HTR-8/SVneo (cell line): ENCODE measurements around the gene GPC5.
"Not testable (repeated sequence)": the region's sequence is repeated elsewhere in the genome, so short reads cannot be mapped to it uniquely, and the experiment has no call there.

Experiments used
- DNase-seq: peaks from one replicate; pipeline ENCODE4 v3.0.0; 2011; ENCODE audit warnings: low spot score, mixed read lengths; ENCODE audit not compliant: insufficient read length
- FAIRE-seq: peaks from 2 replicates; lab custom pipeline; 2011; peaks lifted over from hg19 to GRCh38; lab: Jason Lieb, UNC

Gene GPC5

DNA sequence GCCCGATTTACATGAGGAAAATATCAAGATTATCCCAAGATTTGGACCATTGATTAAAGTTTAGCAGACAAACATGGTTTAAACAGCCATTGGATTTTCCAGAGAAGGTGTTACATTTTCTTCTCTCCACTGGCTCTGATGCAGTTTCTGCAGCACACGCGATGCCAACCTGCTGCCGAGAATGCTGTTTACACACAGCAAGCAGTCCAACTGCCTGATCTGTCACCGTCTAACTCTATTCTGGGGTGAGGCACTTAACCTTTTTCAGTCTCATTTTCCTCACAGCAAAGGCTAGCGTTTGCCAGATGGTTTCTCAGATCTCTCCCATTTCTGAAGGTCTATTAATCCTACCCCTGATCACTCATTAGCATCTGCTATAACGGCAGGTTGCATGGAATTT, 1064.7 kb downstream of the GPC5 start:
- DNase-seq = no peak
- FAIRE-seq = no peak

DNA sequence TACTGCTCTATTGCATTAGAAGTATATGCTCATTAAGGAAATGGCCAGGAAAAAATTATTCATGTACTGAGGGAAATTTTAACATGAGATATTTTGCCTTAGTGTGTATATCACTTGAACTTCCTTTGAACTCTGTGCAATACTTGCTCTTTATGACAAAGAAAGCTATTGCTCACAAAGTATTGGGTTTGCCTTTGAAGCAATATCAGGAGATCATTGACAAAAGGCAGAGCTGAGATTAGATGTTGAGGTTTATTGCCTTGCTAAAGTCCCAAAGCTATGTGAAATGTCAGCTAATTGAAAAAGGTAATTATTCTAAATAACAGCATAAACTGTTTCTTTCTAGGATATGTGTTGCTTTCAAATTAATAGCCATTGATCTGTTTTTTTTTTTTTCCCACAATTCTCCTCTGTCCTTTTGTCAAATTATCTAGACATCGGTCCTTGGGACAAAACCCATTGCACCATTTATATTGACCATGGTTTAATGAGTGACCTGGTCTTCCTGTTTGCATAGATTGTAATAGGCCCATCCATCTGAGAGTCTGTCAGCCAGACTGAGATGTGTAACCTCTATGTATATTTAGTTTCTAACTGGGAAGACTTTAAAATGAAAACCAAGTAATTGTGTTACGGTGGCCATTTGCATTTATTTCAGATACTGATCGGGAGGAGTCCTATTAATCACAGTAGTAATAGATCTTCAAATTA, 1075.5 kb downstream of the GPC5 start:
- DNase-seq (no peak), FAIRE-seq (no peak)

DNA sequence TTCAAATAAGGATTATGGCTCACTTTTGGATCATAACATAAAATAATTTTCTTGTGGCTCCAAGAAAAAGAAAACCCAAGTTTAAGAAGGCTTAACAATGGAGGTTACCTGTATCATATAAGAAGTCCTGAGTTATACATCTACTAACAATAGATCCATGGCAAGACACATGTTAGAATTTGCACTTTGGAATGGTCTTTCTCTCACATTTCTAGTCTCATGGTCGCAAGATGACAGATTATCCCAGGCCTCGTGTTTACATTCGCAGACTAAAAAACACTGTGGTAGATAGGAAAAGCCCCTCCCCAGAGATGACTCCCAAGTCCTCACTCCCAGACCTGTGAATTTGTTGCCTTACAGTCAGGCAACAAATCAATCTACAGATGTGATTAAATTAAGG, 1082.0 kb downstream of the GPC5 start:
- no peak for FAIRE-seq
- DNase-seq = no peak

DNA sequence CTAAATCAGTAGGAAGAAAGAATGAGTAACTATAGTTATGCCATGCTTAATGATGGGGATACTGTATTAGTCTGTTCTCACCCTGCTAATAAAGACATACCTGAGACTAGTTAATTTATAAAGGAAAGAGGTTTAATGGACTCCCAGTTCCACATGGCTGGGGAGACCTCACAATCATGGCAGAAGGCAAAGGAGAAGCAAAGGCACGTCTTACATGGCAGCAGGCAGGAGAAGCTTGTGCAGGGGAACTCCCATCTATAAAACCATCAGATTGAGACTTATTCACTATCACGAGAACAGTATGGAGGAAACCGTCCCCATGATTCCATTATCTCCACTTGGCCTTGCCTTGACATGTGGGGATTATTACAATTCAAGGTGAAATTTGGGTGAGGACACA, 1084.4 kb downstream of the GPC5 start:
- FAIRE-seq = not testable (repeated sequence)

DNA sequence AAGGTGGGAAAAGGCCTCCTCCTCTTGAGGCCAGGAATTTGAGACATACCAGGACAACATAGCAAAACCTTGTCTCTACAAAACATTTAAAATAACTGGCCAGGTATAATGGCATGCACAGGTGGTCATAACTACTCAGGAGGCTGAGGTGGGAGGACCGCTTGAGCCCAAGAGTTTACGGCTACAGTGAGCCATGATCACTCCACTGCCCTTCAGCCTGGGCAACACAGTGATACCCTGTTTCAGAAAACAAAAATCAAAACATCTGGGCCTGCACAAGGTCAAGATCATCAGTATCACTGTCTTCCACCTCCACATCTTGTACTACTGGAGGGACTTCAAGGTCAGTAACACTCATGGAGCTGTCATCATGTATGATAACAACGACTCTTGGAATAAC, 1085.5 kb downstream of the GPC5 start:
- DNase-seq = no peak
- no peak for FAIRE-seq

More for the DNA sequence above, 1084.4 kb downstream of the GPC5 start:
- DNase-seq = not testable (repeated sequence)

DNA sequence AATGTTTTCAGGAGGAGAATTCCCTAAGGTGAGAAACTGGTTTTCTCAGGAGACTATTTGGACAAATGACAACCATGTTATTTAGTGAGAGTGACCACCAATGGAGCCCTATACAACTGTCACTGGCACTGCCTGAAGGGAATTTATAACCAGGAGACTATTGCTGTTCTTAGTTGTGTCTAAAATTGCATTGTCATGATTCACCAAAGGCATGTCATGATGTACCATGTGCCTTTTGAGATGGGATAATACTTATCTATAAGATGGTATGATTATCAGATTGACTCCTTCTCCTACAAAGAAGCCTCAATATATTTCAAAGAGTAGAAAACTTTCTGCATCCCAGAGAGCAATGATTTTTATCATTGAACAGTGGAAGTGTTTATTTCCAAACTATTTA, 1088.8 kb downstream of the GPC5 start:
- FAIRE-seq (no peak), DNase-seq (no peak)

DNA sequence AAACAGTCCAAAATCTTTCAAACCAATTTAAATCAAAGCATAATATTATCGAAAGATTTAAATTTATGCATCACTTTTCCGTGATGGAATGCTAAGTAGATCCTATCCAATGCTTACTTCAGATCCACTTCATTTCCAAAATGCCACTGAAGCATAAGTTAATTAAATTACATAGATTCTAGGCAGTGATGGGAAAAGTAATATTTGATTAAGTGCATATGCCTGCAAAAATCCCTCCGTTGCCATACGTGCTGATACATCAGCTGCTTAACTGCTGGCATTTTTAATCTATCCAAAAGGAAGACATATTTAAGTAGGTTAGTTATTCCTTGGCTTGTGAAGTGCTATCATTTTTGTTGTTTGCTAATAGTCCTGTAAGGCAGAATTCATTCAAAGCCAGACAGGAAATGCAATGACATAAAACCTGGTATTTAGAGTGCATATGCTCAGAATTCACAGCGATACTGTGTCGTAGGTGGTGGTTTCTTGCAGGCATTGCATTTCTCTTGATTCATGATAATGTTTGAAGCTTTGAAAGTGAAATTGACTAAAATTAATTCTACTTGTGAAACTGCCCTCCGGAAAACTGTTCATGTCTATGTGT, 1089.9 kb downstream of the GPC5 start:
- FAIRE-seq = no peak
- no peak for DNase-seq

DNA sequence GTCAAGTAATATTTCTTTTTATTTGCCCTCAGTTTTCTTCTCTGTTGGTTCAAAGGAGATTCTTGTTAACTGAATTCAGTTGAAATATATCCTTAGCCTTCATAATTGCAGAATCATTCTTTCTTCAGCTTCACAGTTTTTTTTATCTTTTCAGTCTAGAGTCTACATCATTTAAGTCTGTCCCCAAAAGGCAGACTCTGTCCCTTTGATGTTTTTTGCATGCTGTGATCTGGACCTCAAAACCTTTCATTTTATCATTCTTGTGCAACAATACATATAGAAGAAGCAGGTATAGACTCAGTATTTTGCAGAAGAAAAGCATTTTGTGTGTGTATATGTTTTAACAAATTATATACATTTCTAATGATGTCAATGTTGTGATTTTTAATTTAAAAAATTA, 1093.4 kb downstream of the GPC5 start:
- DNase-seq (no peak), FAIRE-seq (no peak)

DNA sequence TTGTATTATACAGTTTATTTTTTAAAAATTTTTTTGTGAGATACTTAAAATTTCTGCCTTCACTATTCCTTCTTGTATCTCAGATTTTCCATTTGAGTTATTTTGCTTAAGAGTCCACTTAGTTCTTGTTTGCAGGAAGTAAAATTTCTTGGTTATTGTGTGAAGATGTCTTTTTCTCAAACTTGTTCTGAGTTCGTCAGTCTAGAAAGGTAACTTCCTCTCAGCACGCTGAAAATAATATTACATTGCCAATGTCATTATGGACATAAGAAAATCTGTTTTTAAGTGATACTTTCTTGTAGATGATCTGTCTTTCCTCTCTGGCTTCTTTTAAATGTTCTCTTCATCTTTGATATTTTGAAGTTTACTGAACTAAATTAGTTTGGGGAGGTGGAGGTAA, 1096.5 kb downstream of the GPC5 start:
- no peak for DNase-seq
- no peak for FAIRE-seq

DNA sequence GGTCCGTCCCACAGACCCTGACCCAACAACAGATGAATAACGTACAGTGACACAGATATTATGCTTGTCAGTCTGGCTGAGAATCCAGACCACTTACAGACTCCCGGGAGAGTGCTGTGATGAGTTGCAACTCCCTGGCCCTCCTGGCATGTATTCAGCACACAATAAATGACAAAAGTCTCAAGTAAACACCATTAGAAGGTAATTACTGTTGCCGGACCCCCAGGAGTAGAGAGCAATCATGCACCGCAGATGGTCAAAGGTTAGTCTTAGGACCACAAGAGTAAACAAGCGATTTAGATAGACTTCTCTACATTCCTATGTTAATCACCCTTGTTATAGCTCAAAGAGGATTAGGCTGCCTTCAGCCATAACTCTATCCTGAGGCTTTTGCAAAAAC, 1101.8 kb downstream of the GPC5 start:
- FAIRE-seq (no peak), DNase-seq (no peak)

DNA sequence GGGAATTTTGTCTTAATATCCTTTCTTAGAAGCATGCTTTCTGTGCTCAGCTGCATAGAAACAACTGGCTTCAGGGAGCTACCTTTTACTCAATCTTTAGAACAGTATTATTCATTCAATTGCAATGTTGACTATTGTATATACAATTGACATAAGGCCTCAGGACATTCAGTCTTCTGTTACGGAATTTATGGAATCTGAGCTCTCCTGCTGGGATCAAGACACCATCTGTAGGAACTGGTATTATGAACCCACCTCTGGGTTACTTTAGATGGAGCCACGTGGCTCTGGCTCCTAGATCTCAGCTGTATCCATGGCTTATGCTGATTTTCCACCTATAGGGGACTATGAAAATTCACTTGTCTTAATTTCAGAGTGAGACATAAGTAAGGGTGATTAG, 1112.0 kb downstream of the GPC5 start:
- DNase-seq (peak; percentile 38), FAIRE-seq (no peak)

DNA sequence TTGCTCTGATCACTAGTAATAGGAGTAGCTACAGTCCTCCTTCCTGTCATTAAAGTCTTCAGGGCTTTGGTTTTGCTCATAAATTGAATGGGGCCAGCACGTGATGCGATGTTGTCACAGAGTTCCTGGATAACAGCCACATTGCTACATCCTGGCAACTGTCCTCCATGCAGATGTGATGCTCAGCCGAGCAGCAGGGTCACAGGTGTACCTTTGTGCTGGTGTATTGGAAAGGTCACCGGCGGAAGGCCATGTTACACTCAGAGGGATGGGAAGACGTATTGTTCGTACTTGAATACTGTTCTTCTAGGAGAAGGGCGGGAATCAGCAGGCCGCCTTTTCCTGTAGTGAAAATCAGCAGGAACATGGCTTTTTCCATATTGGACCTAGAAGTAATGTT, 1114.4 kb downstream of the GPC5 start:
- no peak for FAIRE-seq

DNA sequence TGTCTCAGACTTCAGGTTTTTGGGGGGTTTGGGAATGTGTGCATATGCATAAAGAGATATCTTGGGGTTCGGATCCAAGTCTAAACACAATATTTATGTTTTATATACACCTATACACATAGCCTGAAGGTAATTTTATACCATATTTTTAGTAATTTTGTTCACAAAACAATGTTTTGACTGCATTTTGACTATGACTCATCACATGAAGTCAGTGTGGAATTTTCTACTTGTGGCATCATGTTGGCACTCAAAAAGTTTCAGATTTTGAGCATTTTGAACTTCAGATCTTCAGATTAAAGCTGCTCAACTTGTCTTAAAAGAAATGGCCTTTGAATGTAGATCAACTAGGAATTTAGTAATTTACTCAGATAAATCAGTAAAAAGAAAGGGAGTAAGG, 1115.3 kb downstream of the GPC5 start:
- no peak for DNase-seq
- FAIRE-seq = no peak

More for the DNA sequence above, 1114.4 kb downstream of the GPC5 start:
- DNase-seq = no peak

DNA sequence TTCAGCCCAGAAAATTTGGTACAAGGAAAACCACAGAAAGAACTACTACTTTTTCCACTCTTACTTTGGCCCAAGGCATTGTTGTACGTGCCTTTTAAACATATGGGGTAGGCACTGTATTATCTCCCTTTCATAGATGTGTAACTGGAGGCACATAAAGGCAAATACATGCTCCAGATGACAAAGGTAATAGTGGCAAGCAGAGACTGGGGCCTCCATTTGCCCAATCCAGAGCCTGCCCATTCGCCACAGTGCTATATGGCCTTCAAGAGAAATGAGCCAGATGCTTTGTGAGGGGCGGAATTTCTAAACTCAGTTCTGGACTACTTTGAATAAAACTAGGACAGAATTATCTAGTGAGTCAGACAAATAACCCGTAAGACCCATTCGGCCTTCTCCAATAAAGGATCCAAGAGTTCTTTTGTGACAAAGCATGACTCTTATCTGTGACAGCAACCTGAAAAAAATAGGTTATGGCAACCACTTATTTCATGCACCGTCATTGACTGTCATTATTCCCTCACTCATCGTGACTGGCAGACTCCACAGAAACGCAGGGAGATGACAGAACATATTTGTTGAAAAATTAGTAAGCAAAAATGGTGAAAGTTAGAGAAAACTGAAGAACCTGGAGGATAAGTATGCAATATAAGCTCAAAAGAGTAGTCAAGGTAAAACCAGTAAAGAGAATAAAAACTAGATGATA, 1116.2 kb downstream of the GPC5 start:
- no peak for FAIRE-seq

DNA sequence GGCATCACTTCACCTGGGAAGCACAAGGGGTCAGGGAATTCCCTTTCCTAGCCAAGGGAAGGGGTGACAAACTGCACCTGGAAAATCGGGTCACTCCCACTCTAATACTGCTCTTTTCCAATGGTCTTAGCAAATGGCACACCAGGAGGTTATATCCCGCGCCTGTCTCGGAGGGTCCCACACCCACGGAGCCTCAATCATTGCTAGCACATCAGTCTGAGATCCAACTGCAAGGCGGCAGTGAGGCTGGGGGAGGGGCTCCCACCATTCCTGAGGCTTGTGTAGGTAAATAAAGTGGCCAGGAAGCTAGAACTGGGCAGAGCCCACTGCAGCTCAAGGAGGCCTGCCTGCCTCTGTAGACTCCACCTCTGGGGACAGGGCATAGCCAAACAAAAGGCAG, 1118.5 kb downstream of the GPC5 start:
- DNase-seq, FAIRE-seq: not testable (repeated sequence)

More for the DNA sequence above, 1116.2 kb downstream of the GPC5 start:
- DNase-seq = no peak

DNA sequence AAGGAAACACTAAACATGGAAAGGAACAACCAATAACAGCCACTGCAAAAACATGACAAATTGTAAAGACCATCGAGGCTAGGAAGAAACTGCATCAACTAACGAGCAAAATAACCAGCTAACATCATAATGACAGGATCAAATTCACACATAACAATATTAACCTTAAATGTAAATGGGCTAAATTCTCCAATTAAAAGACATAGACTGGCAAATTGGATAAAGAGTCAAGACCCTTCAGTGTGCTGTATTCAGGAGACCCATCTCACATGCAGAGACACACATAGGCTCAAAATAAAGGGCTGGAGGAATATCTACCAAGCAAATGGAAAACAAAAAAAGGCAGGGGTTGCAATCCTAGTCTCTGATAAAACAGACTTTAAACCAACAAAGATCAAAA, 1120.2 kb downstream of the GPC5 start:
- not testable (repeated sequence) for FAIRE-seq, DNase-seq

DNA sequence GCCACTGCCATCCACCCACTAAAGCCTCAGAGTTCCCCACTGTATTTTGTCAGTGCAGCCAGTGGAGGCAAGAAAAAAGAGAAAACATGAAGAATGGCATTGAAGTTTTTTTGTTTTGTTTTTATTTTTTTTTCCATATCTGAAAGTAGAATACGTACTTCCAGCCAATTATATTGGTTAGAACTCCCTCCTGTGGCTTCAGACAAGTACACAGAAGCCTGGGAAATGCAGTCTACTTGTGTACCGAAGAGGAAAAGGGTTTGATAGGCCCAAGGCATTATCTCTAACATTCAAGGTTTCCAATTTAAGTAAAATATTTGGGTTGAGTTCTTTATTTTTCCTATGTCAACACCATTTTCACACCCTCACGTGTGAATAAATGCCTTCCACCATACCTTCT, 1131.9 kb downstream of the GPC5 start:
- FAIRE-seq = no peak

DNA sequence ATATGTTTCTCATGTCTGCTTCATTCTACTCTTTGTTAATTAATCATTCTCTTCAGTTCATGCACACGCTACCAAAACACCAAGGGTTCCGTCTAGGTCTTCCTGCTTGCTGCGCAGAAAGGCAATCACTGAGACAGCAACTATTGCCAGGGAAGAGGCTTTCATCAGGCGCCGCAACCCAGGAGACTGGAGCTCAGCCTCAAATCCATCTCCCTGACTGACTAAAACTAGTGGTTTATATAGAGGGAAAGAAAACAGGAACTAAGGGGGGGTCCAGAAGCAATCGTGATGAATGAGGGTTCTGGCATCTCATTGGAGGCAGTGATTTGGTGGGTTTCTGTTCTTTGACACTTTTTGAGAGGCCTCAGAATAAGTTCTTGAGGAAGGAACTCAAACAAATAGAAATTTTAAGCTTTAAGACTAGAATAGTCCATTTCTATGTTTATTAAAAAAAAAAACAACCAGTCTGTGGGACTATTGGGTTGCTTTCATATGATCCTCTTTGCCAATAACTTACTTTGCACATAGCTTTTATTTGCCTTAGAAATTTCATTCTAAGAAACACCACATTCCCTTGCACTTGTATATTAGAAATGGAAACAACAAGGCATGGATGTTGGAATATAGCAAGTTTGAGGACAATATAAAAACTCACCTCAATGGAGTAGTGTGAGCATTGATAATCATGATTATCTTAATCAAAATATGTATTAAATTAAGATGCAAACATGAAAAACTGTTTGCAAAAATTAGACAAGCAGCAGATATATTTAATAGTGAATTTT, 1137.0 kb downstream of the GPC5 start:
- DNase-seq (no peak), FAIRE-seq (no peak)

More for the DNA sequence above, 1131.9 kb downstream of the GPC5 start:
- no peak for DNase-seq

DNA sequence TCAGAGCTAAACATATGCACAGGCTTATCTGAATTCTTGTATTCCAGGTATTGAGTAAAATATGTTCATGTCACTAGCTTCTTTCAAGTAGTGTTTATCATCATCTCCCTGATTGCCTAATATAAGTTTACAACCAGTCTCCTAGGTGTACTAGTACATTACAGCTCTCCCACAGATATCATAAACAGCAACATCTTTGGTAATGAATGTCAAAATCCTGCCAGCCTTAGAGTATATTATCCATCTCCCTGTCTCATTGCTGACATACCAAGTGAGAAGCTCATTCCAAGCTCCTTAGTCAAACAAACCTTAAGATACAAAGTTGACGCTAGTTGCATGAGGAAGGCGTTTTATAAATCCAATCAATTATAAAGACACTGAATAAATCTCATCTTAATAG, 1139.0 kb downstream of the GPC5 start:
- no peak for FAIRE-seq
- peak; percentile 10 for DNase-seq

DNA sequence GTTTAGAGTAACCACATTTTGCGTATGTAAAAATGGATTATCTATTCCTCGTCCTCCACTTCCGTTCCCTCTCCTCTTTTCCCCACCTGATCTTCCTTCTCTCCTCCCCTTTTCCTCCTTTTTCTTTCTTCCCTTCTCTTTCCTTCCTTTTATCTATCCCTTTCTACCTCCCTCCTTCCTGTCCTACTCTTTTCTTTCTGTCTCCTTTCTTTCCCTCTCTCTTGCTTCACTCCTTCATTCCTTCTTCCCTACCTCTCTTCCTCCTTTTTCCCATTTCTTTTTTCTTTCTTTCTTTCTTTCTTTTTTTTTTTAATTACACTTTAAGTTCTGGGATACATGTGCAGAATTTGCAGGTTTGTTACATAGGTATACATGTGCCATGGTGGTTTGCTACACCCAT, 1139.7 kb downstream of the GPC5 start:
- DNase-seq (no peak), FAIRE-seq (no peak)

DNA sequence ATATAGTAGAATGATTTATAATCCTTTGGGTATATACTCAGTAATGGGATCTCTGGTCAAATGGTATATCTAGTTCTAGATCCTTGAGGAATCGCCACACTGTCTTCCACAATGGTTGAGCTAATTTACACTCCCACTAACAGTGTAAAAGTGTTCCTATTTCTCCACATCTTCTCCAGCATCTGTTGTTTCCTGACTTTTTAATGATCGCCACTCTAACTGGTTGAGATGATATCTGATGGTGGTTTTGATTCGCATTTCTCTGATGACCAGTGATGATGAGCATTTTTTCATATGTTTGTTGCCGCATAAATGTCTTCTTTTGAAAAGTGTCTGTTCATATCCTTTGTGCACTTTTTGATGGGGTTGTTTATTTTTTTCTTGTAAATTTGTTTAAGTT, 1140.7 kb downstream of the GPC5 start:
- not testable (repeated sequence) for DNase-seq, FAIRE-seq
